Measurements from ENCODE around the gene ICAM3.
A peak's percentile ranks its signal among the peaks of the same experiment; 100 is the strongest.
"Not testable (repeated sequence)": the region's sequence is repeated elsewhere in the genome, so short reads cannot be mapped to it uniquely, and the experiment has no call there.

Gene ICAM3

DNA sequence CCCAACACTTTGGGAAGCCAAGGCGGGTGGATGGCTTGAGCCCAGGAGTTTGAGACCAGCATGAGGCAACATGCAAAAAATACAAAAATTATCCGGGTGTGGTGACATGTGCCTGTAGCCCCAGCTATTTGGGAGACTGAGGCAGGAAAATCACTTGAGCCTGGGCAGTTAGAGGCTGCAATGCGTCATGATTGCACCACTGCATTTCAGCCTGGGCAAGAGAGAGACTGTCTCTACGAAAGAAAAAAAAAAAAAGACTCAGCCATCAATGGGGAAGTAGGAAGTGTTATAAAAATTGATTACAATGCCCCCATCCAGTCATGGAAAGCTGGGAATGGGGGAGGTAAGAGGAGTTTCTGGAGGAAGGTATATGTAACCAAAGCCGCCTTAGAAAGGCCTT is 35.5 kb upstream of the ICAM3 start:
- Histone ChIP-seq H3K79me2 (ENCODE audit: control insufficient read depth, low read length) (peaks cover 25% of the 10 kb centered on the region), H3K9me3 (ENCODE audit: control insufficient read depth, insufficient read depth, low read length) (no peaks in the 10 kb centered on the region), H3K4me3 (ENCODE audit: low read length) (peak overlapping the region; percentile 20; the same call in 1 of the 2 replicates), H3K9me2 (replicated peaks; ENCODE audit: control insufficient read depth, low read length) (no peaks in the 10 kb centered on the region), H3K4me1 (ENCODE audit: control insufficient read depth, low read length) (peaks cover 24% of the 10 kb centered on the region), H3K27me3 (ENCODE audit: control insufficient read depth, low read length) (no peaks in the 10 kb centered on the region), H3K27ac (ENCODE audit: low read depth, low read length) (no peak overlapping the region), H3K36me3 (ENCODE audit: control insufficient read depth, low read length) (peaks cover 34% of the 10 kb centered on the region), H3F3A (ENCODE audit: control insufficient read depth, insufficient read depth) (peaks cover 3% of the 10 kb centered on the region; the same call in 1 of the 2 replicates), H4K20me1 (ENCODE audit: control insufficient read depth, insufficient read depth, low read depth, low read length) (no peaks in the 10 kb centered on the region), H3K4me2 (ENCODE audit: low read length) (peak overlapping the region; percentile 43)
- TF ChIP-seq EZH2phosphoT487 (IDR thresholded peaks at IDR 0.05; ENCODE audit: borderline replicate concordance, low read length) = no peak
- TF ChIP-seq, protein P1, sequence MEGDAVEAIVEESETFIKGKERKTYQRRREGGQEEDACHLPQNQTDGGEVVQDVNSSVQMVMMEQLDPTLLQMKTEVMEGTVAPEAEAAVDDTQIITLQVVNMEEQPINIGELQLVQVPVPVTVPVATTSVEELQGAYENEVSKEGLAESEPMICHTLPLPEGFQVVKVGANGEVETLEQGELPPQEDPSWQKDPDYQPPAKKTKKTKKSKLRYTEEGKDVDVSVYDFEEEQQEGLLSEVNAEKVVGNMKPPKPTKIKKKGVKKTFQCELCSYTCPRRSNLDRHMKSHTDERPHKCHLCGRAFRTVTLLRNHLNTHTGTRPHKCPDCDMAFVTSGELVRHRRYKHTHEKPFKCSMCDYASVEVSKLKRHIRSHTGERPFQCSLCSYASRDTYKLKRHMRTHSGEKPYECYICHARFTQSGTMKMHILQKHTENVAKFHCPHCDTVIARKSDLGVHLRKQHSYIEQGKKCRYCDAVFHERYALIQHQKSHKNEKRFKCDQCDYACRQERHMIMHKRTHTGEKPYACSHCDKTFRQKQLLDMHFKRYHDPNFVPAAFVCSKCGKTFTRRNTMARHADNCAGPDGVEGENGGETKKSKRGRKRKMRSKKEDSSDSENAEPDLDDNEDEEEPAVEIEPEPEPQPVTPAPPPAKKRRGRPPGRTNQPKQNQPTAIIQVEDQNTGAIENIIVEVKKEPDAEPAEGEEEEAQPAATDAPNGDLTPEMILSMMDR (IDR thresholded peaks at IDR 0.05; ENCODE audit: low read depth, low read length, poor library complexity, severe bottlenecking) = no peak

DNA sequence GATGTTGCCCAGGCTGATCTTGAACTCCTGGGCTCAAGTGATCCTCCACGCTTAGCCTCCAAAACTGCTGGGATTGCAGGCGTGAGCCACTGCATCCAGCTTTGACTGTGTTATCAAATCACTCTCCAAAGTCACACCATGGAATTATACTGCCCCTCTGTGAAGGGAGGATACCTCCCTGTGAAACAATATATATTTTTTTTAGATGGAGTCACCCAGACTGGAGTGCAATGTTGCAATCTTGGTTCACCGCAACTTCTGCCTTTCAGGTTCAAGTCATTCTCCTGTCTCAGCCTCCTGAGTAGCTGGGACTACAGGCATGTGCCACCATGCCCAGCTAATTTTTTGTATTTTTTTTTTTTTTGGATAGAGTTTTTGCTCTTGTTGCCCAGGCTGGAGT is 33.3 kb upstream of the ICAM3 start:
- peaks cover 3% of the 10 kb centered on the region; the same call in 1 of the 2 replicates for H3F3A ChIP-seq (ENCODE audit: control insufficient read depth, insufficient read depth)
- no peak overlapping the region for H3K27ac ChIP-seq (ENCODE audit: low read depth, low read length)
- peaks cover 9% of the 10 kb centered on the region; the same call in 1 of the 2 replicates for H3K79me2 ChIP-seq (ENCODE audit: control insufficient read depth, low read length)
- H3K4me3 ChIP-seq (ENCODE audit: low read length) = no peak overlapping the region
- H3K36me3 ChIP-seq (ENCODE audit: control insufficient read depth, low read length) = peaks cover 40% of the 10 kb centered on the region
- TF ChIP-seq, protein P1 (IDR thresholded peaks at IDR 0.05; ENCODE audit: low read depth, low read length, poor library complexity, severe bottlenecking) = no peak
- no peak for TF ChIP-seq EZH2phosphoT487 (IDR thresholded peaks at IDR 0.05; ENCODE audit: borderline replicate concordance, low read length)
- no peaks in the 10 kb centered on the region for H3K27me3 ChIP-seq (ENCODE audit: control insufficient read depth, low read length)
- H3K4me2 ChIP-seq (ENCODE audit: low read length) = no peak overlapping the region
- H3K9me2 ChIP-seq (replicated peaks; ENCODE audit: control insufficient read depth, low read length) = no peaks in the 10 kb centered on the region
- no peaks in the 10 kb centered on the region for H3K9me3 ChIP-seq (ENCODE audit: control insufficient read depth, insufficient read depth, low read length)
- H4K20me1 ChIP-seq (ENCODE audit: control insufficient read depth, insufficient read depth, low read depth, low read length) = no peaks in the 10 kb centered on the region
- peaks cover 19% of the 10 kb centered on the region for H3K4me1 ChIP-seq (ENCODE audit: control insufficient read depth, low read length)

DNA sequence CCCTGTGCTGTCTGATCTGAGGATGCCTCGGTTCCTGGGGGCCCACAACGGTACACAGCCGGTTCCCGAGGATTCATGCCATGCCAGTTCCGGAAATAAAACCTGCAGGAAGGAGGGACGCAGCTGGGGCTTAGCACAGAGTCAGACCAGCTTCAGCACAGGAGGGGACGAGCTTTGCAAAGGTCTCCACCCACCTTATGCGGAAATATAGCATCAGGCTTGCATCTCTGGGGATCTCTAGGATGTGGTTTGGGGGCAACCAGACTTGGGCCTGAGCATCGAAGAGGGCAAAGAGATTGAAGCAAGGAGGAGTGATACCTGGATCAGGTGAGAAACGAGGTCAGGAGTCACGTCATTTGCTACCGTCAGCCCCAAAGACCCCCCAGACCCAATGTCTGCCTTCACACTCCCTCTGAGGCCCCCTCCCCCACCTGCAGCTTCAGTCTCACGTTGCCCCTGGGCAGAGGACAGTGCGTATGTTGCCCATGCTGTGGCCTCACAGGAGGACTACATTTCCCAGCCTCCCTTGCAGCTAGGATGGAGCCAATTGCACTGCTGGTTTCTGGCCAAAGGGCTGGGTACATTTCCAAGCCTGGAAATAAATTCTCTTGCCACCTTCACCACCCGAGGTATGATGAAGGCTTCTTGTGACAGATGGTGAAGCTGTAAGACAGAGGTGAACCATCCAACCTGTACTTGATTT is 28.8 kb upstream of the ICAM3 start:
- no peak for TF ChIP-seq EZH2phosphoT487 (IDR thresholded peaks at IDR 0.05; ENCODE audit: borderline replicate concordance, low read length)
- TF ChIP-seq, protein P1 (IDR thresholded peaks at IDR 0.05; ENCODE audit: low read depth, low read length, poor library complexity, severe bottlenecking) = no peak
- Histone ChIP-seq H3K9me3 (ENCODE audit: control insufficient read depth, insufficient read depth, low read length) (no peaks in the 10 kb centered on the region), H3K27ac (ENCODE audit: low read depth, low read length) (no peak overlapping the region), H3K79me2 (ENCODE audit: control insufficient read depth, low read length) (no peaks in the 10 kb centered on the region), H3K4me2 (ENCODE audit: low read length) (no peak overlapping the region), H3K36me3 (ENCODE audit: control insufficient read depth, low read length) (peaks cover 60% of the 10 kb centered on the region), H3K4me1 (ENCODE audit: control insufficient read depth, low read length) (peaks cover 1% of the 10 kb centered on the region; the same call in 1 of the 2 replicates), H3K4me3 (ENCODE audit: low read length) (no peak overlapping the region), H3F3A (ENCODE audit: control insufficient read depth, insufficient read depth) (no peaks in the 10 kb centered on the region), H4K20me1 (ENCODE audit: control insufficient read depth, insufficient read depth, low read depth, low read length) (no peaks in the 10 kb centered on the region), H3K9me2 (replicated peaks; ENCODE audit: control insufficient read depth, low read length) (no peaks in the 10 kb centered on the region), H3K27me3 (ENCODE audit: control insufficient read depth, low read length) (no peaks in the 10 kb centered on the region)

DNA sequence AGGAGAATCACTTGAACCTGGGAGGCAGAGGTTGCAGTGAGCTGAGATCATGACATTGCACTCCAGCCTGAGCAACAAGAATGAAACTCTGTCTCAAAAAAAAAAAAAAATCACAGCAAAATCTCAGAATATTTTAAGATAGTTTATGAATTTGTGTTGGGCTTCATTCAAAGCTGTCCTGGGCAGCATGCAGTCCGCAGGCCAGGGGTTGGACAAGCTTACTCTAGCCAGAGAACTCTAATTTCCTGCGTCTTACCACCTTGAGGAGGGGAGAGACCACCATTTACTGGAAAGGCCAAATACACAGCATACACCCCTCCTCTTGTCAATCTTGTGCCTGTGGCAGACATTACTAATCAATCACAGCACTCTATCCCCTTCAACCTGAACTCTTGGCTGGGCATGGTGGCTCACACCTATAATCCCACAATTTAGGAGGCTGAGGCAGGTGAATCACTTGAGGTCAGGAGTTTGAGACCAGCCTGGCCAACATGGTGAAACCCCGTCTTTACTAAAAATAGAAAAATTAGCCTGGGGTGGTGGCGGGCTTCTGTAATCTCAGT is 27.6 kb upstream of the ICAM3 start:
- not testable (repeated sequence) for H3F3A ChIP-seq (ENCODE audit: control insufficient read depth, insufficient read depth); H3K79me2 ChIP-seq (ENCODE audit: control insufficient read depth, low read length); H3K9me2 ChIP-seq (replicated peaks; ENCODE audit: control insufficient read depth, low read length); H3K27me3 ChIP-seq (ENCODE audit: control insufficient read depth, low read length); H3K9me3 ChIP-seq (ENCODE audit: control insufficient read depth, insufficient read depth, low read length); H3K4me2 ChIP-seq (ENCODE audit: low read length); H3K4me1 ChIP-seq (ENCODE audit: control insufficient read depth, low read length); H3K4me3 ChIP-seq (ENCODE audit: low read length); H3K27ac ChIP-seq (ENCODE audit: low read depth, low read length); H4K20me1 ChIP-seq (ENCODE audit: control insufficient read depth, insufficient read depth, low read depth, low read length)
- H3K36me3 ChIP-seq (ENCODE audit: control insufficient read depth, low read length) = peaks cover 64% of the 10 kb centered on the region
